GM21723 (cell line): ENCODE results near the gene INPPL1.
"Not testable (repeated sequence)": the region's sequence is repeated elsewhere in the genome, so short reads cannot be mapped to it uniquely, and the experiment has no call there.

ENCODE experiments used
- ATAC-seq: cut with Tn5 transposase; IDR thresholded peaks from one replicate; pipeline ENCODE4 v1.9.1; 2021; ENCODE audit warnings: mild to moderate bottlenecking, moderate library complexity; ENCODE audit not compliant: unreplicated experiment

The INPPL1 gene

GRCh38 chr11:72224564-72225410, at the start of gene INPPL1:
INPPL1 (plus strand) TSS chr11:72224767; CDS start chr11:72224985, 218 bp downstream.
- ATAC-seq, result no peak

DNA sequence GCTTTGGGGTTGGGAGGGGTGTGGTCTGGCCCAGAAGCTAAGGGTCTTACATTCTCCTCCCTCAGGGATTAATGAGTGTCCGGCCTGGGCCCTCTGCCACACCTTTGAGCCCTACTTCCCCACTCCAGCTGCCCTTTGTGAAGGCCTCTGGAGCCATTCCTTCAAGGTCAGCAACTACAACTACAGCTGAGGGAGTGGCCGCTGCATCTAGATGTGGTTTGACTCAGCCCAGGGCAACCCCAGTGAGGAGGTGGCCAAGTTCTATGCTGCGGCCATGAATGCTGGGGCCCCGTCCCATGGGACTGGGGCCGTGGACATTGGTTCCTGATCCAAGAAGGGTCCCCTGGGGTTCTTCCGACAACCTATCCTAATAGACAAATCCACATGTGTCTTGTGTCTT, 46.9 kb upstream of the INPPL1 start:
- no peak for ATAC-seq

DNA sequence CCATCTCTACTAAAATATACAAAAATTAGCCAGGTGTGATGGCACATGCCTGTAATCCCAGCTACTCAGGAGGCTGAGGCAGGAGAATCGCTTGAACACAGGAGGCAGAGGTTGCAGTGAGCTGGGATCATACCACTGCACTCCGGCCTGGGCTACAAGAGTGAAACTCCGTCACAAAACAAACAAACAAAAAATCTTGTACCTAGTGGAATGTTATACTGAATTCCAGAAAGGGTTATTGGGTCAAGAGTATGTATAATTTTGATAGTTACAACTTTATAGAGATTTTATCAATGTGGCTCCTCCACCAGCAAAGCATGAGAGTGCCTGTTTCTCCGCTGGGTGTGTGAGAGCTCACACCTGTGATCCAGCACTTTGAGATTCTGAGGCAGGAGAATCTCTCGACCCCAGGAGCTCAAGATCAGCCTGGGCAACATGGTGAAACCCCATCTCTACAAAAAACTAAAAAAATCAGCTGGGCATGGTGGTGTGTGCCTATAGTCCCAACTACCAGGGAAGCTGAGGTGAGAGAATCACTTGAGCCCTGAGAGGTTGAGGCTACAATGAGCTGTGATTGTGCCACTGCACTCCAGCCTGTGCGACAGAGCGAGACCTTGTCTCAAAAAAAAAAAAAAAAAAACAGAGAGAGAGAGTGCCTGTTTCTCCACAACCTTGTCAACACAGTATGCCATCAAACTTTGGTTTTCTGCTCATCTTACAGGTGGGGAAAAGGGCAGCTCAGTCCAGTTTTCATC, 45.3 kb upstream of the INPPL1 start:
- ATAC-seq, result no peak

- ATAC-seq, result no peak
Observed at GRCh38 chr11:72179804-72180396, 44.7 kb upstream of the INPPL1 start.

- ATAC-seq, result not testable (repeated sequence)
Observed at GRCh38 chr11:72180892-72181552, 43.5 kb upstream of the INPPL1 start.

- not testable (repeated sequence) for ATAC-seq
Observed at GRCh38 chr11:72181553-72181958, 43.0 kb upstream of the INPPL1 start.

DNA sequence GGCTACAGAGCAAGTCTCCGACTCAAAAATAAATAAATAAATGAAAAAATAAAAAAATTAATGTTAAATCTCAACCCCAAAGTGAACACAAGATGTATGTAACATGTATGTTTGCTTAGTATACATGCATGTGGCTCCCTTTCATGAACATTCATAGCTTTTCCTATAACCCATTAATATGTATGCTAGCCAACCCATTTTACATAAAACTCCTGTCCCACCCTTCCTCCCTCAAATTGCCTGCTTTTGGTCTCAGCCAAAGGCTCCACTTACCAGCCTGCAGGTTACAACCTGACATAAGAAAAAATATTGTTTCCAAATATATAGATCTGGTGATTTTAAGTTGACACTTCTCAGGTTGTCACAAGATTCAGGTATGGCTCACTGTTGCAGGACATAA, 36.3 kb upstream of the INPPL1 start:
- no peak for ATAC-seq

DNA sequence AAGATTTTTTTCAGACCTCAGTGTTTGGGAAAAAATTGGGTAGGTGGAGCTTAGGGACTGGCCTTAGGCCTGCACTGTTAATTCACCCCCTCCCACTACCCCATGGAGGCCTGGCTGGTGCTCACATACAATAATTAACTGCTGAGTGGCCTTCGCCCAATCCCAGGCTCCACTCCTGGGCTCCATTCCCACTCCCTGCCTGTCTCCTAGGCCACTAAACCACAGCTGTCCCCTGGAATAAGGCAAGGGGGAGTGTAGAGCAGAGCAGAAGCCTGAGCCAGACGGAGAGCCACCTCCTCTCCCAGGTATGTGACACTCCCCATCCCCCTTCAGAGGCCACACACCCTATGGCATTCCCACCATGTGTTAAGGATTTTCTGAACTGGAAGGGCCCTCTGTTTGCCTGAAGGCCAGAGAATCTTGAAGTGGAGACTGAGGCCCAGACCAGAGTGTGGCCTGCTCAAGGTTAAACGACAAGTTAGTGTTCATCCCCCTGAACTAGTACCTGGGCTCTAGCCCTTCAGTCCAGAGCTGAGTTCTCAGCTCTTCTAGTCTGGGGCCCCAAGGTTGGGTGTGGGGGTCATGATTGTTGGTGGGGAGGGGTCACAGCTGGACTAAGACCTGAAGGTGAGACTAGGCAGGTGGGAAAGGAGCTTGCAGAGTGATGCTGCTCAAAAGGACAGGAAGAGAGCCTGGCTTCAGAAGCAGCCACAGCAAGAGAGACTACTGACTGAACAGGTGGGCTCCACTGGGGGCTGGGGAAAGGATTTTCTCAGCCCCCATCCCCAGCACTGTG, 34.9 kb upstream of the INPPL1 start:
- ATAC-seq, result no peak

DNA sequence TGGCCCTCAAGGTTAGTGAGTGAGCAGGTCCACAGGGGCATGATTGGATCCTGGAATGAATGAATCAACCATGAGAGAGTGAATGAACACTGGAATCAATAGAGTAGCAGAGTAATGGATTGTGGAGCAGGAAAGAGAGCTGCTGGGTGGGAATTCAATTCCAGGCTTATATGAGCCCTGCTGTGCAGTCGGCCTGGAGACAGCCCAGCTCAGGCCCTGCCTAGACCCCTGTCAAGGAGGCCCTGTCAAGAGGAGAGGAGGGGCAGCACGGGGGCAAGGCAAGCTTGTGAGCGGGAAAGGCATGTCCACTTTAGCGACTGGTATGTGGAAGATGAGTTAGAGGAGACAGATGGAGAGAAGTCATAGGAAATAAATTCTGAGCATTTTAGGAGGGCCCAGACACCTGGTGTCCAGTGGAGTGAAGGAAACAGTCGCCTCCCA, 33.9 kb upstream of the INPPL1 start:
- no peak for ATAC-seq

DNA sequence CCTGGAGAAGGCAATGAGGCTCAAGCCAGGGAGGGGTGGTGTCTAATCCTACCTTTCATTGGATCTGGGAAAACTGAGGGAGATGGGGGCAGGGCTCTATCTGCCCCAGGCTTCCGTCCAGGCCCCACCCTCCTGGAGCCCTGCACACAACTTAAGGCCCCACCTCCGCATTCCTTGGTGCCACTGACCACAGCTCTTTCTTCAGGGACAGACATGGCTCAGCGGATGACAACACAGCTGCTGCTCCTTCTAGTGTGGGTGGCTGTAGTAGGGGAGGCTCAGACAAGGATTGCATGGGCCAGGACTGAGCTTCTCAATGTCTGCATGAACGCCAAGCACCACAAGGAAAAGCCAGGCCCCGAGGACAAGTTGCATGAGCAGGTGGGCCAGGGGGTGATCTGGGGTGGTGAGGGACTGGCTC, 32.6 kb upstream of the INPPL1 start, which contains the start of gene FOLR1:
Gene FOLR1 (plus strand): TSS at position 180 of the 421 bp plus-strand sequence. CDS start 34 bp downstream, at position 214.
- no peak for ATAC-seq

DNA sequence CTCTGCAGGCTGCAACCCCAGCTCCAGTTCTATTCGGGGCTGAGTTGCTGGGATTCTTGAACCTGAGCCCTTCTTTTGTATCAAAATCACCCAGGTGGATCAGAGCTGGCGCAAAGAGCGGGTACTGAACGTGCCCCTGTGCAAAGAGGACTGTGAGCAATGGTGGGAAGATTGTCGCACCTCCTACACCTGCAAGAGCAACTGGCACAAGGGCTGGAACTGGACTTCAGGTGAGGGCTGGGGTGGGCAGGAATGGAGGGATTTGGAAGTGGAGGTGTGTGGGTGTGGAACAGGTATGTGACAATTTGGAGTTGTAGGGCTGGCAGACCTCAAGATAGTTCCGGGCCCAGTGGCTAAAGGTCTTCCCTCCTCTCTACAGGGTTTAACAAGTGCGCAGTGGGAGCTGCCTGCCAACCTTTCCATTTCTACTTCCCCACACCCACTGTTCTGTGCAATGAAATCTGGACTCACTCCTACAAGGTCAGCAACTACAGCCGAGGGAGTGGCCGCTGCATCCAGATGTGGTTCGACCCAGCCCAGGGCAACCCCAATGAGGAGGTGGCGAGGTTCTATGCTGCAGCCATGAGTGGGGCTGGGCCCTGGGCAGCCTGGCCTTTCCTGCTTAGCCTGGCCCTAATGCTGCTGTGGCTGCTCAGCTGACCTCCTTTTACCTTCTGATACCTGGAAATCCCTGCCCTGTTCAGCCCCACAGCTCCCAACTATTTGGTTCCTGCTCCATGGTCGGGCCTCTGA, 28.9 kb upstream of the INPPL1 start:
- no peak for ATAC-seq

DNA sequence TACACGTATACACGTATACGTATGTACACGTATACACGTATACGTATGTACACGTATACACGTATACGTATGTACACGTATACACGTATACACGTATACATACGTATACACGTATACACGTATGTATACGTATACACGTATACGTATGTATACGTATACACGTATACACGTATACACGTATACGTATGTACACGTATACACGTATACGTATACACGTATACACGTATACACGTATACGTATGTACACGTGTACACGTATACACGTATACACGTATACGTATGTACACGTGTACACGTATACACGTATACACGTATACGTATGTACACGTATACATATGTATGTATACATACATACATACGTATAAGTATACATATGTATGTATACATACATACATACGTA, 23.1 kb upstream of the INPPL1 start:
- not testable (repeated sequence) for ATAC-seq

GRCh38 chr11:72202571-72202970, 22.0 kb upstream of the INPPL1 start:
- ATAC-seq, result no peak

- no peak for ATAC-seq
Observed at GRCh38 chr11:72203163-72203562, 21.4 kb upstream of the INPPL1 start.

DNA sequence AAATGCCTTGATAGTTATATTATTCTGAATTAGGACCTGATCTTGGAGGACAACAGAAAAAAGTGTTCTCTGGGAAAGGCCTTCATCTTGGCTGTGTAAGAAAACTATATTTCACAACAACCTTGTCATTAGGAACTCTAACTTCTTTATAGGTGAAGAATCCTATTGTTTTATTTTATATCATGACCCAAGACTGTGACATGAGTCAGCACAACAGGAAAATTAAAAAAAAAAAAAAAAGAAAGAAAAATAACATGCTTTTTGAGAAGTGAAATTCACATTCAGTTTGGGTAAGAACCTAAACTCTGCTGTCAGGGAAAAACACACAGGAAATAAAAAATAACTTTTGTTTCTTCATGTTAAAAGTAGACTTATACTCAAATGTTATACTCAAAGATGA, 19.7 kb upstream of the INPPL1 start:
- no peak for ATAC-seq

DNA sequence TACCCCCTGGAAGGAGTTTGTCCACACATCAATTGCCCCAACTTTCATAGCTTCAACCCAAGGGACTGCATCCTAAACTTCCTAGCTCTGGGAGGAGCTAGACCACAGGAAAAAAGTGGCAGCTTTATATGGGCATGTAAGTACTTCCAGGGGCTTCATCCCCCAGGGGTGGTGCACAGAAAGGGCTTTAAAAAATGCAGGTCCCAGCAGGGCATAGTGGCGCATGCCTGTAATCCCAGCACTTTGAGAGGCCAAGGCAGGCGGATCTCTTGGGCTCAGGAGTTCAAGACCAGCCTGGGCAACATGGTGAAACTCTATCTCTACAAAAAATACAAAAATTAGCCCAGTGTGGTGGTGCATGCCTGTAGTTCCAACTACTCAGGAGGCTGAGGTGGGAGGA, 17.8 kb upstream of the INPPL1 start:
- not testable (repeated sequence) for ATAC-seq

GRCh38 chr11:72208281-72208680, 16.3 kb upstream of the INPPL1 start:
- ATAC-seq, result no peak

- no peak for ATAC-seq
Observed at GRCh38 chr11:72209101-72209500, 15.5 kb upstream of the INPPL1 start.

DNA sequence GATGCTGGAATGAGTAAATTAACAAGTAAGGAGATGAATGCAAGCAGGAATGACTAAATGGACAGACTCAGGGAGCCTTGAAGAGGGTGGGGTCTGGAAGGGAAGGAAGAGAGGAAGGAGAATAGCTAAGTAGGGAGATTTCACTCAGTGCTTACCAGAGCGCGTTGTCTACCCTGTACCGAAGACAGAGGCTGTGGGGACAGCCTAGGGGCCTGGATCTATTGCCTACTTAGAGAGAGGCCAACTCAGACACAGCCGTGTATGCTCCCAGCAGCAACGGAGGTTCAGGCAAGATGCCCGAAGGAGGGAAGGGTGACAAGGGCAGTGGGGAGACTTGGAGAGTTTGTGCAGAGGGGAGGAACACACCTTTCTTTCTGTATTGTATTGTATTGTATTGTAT, 7.9 kb upstream of the INPPL1 start, which contains the start of gene FOLR2:
Gene FOLR2 (plus strand): TSS at position 157 of the 400 bp plus-strand sequence. CDS start 1,791 bp downstream, outside the sequence.
- no peak for ATAC-seq
